T-helper 2 cell (primary cell): Measurements from ENCODE around the gene NXPH1.

ENCODE experiments used
- DNase-seq, 5 experiments: peaks; one replicate each; pipeline versions ENCODE4 v3.0.0 to v3.0.0-alpha.2; 2012 to 2022

NXPH1 gene

GRCh38 chr7:8436965-8437364 is 3.6 kb downstream of the NXPH1 start:
- DNase-seq, result peak in 1 of 5 experiments; percentile 52

DNA sequence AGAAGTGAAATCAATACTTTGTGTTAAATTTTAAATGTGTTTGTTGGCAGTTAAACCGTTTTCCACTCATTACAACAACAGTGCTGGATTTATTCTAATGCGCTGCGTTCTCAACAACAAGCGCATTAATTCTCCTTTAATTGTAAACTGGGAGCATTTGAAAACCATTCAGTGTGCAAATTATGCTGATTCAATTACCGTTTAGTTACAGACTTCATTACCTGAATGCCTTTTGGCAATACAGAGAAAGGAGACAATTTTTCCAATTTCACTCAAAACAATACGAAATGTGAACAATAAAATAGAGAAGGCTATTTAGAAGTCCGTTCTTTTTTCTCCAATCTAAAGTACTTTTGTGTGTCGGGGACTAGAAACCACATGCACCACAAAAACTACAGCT is 4.2 kb downstream of the NXPH1 start:
- no peak for DNase-seq

- DNase-seq, result no peak
Measured at GRCh38 chr7:8440670-8441069, 7.3 kb downstream of the NXPH1 start.

GRCh38 chr7:8441106-8441965 is 7.9 kb downstream of the NXPH1 start:
- DNase-seq, result no peak

- no peak for DNase-seq
Measured at GRCh38 chr7:8442051-8442813, 8.8 kb downstream of the NXPH1 start.

DNA sequence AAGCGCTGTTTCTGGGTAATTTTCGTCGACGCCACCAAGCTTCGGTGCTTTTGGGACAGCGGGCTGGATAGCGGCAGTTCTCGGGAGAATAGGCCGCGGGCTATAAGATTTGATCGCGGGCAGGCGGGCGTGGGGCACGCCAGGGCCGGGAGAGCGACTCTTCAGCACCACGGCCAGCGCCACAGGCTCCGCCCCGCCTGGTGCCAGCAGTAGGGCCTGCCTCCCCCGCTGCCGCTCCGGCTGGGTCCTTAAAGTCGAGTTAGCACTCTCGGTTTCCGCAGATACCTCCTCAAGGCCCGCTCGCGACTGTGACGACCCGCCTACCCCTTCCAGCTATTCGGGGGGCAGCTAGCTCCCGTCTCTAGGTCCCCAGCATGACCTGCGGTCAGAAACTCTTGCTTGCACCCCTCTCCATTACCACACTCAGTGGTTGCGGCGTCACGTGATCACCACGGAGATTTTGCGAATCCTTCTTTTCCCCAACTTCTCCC is 9.4 kb downstream of the NXPH1 start:
- DNase-seq, result peak in 3 of 5 experiments; percentile 21 to 74 (median 22)

DNA sequence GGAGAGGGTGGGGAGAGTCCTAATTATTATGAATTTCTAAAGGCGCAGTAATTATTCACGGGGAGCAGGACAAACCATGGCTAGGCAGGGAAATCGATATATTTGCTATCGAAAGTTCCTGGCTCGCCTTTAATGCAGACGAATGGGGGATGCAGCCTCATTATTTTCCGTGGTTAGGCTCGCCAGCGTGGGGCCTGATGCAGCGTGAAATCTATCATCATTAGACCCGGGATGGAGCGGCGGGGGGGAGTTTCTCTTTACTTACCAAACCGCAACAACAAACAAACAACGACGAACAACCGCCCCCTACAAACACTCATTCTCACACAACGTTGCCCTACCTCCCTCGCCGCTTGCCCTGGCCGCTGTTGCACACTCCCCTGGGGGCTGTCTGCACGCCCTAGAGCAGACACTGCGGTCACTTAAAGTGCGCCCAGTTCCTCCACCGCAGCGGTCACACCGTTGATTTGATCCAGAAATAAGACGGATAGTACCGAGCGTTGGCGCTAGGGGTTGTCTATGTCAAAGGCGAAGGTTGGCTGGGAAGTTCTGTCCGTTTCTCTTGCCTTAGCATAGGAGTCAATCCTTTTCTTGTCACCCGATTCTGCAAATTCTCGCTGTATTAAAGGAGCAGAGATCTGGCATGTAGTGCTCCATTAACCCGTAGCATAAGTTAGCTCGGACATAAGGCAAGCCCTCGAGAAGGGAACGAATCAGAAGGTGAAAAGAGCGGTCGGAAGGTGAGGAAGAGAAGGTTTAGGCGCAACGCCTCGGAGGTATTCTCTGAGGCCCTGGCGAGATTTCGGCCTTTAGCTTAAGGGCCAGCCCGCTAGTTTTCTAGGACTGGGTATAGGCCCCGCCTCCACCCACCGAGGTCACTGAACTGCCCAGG is 10.4 kb downstream of the NXPH1 start:
- no peak for DNase-seq

GRCh38 chr7:8444468-8444769 is 11.0 kb downstream of the NXPH1 start:
- DNase-seq, result no peak

GRCh38 chr7:8453535-8453934 is 20.1 kb downstream of the NXPH1 start:
- no peak for DNase-seq

GRCh38 chr7:8455426-8455825 is 22.0 kb downstream of the NXPH1 start:
- no peak for DNase-seq

DNA sequence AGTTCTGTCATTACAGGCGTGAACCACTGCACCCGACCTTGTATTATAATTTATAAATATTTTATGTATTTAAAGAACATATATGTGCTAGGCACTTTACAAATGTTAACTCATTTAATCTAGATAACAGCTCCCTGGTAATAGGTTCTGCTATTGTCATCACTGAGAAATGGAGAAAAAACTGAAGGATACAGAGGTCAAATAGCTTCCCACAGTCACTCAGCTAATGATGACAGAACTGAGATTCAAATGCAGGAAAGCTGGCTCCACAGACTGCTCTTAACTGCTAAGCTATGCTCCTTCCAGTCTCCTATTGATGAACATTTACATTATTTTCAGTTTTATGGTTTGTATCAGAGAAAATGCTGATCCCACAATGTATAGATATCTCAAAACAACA is 28.9 kb downstream of the NXPH1 start:
- no peak for DNase-seq

DNA sequence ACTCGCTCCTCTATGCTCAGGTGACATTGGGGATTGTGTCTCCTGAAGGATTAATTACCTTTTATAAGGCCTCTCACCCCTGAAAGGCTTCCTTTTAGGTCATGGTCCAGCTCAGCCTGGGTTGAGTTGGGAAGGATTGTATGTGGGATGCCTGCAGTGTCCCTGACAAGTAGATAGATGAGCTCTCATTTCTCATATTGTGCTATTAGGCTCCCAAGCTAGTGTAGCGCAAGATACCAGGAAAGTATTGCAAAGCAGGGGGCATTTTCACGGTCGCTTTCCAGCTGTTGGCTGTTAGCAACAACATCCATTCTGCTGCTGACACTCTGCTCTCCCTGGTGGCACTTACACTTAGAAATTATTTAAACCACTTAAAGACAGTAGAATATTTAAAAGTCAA is 31.9 kb downstream of the NXPH1 start:
- DNase-seq, result no peak

GRCh38 chr7:8480527-8480926 is 47.1 kb downstream of the NXPH1 start:
- DNase-seq, result no peak

DNA sequence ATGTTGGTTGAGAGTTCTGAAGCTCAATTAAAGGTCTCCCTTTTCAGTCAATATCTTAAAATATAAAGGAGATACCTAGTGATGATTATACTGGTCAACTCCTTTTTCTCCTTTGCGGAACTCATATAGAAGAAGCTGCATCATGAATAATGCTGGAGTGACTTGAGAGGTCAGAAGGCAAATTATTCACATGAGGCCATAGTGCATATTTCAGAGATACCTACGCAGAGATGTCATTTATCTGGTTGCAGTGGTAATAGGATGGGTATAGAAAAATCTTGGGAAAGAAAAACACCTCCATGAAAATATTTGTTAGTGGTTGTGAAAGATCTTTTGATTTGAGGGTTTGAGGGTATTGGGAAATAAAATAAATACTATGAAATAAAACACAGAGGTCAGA is 47.7 kb downstream of the NXPH1 start:
- DNase-seq, result no peak

- DNase-seq, result no peak
Measured at GRCh38 chr7:8481752-8482446, 48.5 kb downstream of the NXPH1 start.

GRCh38 chr7:8490391-8491045 is 57.1 kb downstream of the NXPH1 start:
- no peak for DNase-seq

DNA sequence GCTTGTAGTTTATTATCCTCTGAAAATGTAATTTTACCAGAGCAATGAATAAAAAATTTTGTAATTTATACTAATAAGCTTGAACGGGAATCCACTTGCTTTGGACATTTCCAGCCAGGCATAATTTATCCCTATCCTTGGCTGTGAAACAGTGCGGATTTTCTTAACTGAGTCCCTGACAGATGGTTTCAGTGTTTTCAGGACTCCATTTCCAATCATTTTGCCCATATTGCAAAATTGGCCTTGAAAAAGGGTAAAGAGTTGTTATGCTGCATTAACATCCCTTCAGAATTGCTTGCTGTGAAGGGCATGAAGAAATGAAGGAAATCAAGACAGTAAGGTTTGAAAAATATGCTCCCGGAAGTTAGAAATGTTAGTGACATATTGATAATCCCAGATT is 57.7 kb downstream of the NXPH1 start:
- no peak for DNase-seq

- no peak for DNase-seq
Measured at GRCh38 chr7:8491544-8492489, 58.4 kb downstream of the NXPH1 start.

DNA sequence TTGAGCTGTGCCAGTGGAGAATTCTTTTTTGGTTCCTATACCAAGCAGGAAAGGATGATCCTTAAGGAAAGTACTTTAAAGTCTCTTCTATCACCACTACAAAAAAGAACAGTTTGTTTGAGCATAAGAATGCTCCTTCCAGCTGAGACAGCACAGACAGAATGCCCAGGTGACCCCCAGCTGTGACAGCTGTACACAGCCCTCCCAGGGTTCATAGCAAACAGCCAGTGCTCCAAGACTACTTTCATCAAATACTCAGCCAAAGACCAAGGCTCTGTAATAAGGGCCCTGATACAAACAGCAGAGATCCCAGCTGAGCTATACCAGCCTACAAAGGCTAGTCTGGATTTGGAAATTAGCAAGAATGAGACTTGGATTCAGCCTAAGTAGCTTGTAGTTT is 65.7 kb downstream of the NXPH1 start:
- no peak for DNase-seq

GRCh38 chr7:8500286-8500685 is 66.9 kb downstream of the NXPH1 start:
- no peak for DNase-seq

DNA sequence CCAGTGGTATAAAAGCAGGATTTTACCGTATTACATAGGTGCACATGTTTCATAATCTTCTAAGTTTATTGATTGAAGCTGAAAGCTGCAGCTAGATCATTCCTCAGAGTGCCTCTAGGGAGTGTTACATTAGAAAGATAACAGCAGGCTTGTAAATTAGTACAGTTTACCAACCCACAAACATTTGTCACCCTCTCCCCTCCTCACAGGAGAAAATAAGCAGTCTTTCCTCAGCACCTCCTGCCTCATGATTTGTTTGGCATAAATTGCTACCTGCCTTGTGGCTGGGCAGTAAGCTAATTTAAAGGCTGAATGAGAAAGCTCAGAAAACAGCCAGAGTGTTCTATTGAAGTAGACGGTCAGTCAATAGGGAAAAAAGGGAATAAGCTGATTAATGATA is 74.2 kb downstream of the NXPH1 start:
- no peak for DNase-seq
